H1 (cell line): ENCODE measurements around the gene APEX2. TPM values are rescaled to one million over a fixed set of nuclear protein-coding genes. Genes with fewer than 3 reads are reported as not detected.

Experiments
- CTCF ChIA-PET: fragments of 300-600 bp; sonication (Branson Sonifier 250); formaldehyde crosslinking; loops from one replicate; lab custom pipeline; 2021; ENCODE audit not compliant: partially characterized antibody; lab: Charles Lee
- POLR2A ChIA-PET: fragments of 300-600 bp; sonication (Branson Sonifier 250); formaldehyde crosslinking; loops from one replicate; lab custom pipeline; 2021; ENCODE audit warnings: inconsistent platforms; ENCODE audit not compliant: partially characterized antibody; lab: Charles Lee
- DNase-seq, 2 experiments: peaks; one replicate each; pipeline versions ENCODE4 v3.0.0 to v3.0.0-alpha.2; 2010 to 2022; ENCODE audit warnings: low spot score in 2 of 2, low read depth in 1 of 2, mixed read lengths in 1 of 2
- FAIRE-seq: peaks from 2 replicates; lab custom pipeline; 2011; peaks lifted over from hg19 to GRCh38; lab: Jason Lieb, UNC
- H2AFZ ChIP-seq: 2 replicates; pipeline ENCODE4 v1.8.1; 2012; ENCODE audit warnings: low read length, inconsistent platforms
- H2AK5ac ChIP-seq: 2 replicates; pipeline ENCODE4 v1.6.1; 2013; ENCODE audit warnings: low read depth, low read length
- H2BK120ac ChIP-seq: replicated peaks from 2 replicates; pipeline ENCODE3; 2013; ENCODE audit warnings: low read depth, low read length, inconsistent platforms
- H2BK12ac ChIP-seq: 2 replicates; pipeline ENCODE4 v1.6.1; 2013; ENCODE audit warnings: low read depth, low read length
- H2BK15ac ChIP-seq: 2 replicates; pipeline ENCODE4 v1.6.1; 2013; ENCODE audit warnings: low read length
- H2BK20ac ChIP-seq: 2 replicates; pipeline ENCODE4 v1.6.1; 2013; ENCODE audit warnings: low read length
- H2BK5ac ChIP-seq: 2 replicates; pipeline ENCODE4 v1.6.1; 2013; ENCODE audit warnings: low read depth, low read length
- H3K14ac ChIP-seq: 2 replicates; pipeline ENCODE4 v1.6.1; 2013; ENCODE audit warnings: inconsistent platforms; ENCODE audit not compliant: insufficient read length
- H3K18ac ChIP-seq: 2 replicates; pipeline ENCODE4 v1.6.1; 2013; ENCODE audit warnings: low read length; ENCODE audit errors: extremely low read depth
- H3K23ac ChIP-seq: 2 replicates; pipeline ENCODE4 v1.6.1; 2013; ENCODE audit warnings: inconsistent platforms; ENCODE audit not compliant: insufficient read length
- H3K23me2 ChIP-seq: 2 replicates; pipeline ENCODE4 v1.6.1; 2013; ENCODE audit warnings: low read depth, low read length
- H3K27ac ChIP-seq: 2 replicates; pipeline ENCODE4 v1.6.1; 2011; ENCODE audit warnings: low read depth, low read length, inconsistent platforms
- H3K27me3 ChIP-seq, 4 experiments: replicated peaks in 1 of 4; 1 replicate in 1 of 4; 2 replicates in 3 of 4; pipeline versions ENCODE4 v1.6.1 to v1.8.1; 2011 to 2013; ENCODE audit warnings: low read length in 3 of 4, mild to moderate bottlenecking in 3 of 4, inconsistent platforms in 2 of 4, mixed read lengths in 2 of 4, moderate library complexity in 1 of 4; ENCODE audit not compliant: control insufficient read depth in 3 of 4, insufficient read depth in 3 of 4; ENCODE audit errors: extremely low read depth in 1 of 4
- H3K36me3 ChIP-seq, 4 experiments: 2 replicates each; pipeline versions ENCODE4 v1.6.1 to v1.8.1; 2011 to 2013; ENCODE audit warnings: mild to moderate bottlenecking in 4 of 4, low read length in 3 of 4, moderate library complexity in 2 of 4, control low read depth in 1 of 4, inconsistent platforms in 1 of 4; ENCODE audit not compliant: insufficient read depth in 4 of 4, control insufficient read depth in 2 of 4
- H3K4ac ChIP-seq: replicated peaks from 2 replicates; pipeline ENCODE3; 2013; ENCODE audit warnings: low read length, low read depth, mixed read lengths, inconsistent platforms; ENCODE audit not compliant: insufficient read length
- H3K4me1 ChIP-seq, 4 experiments: replicated peaks in 1 of 4; 1 replicate in 1 of 4; 2 replicates in 3 of 4; pipeline versions ENCODE4 v1.6.1 to v1.8.1; 2011 to 2013; ENCODE audit warnings: low read length in 3 of 4, inconsistent platforms in 2 of 4, mixed read lengths in 1 of 4; ENCODE audit not compliant: insufficient read depth in 4 of 4, control insufficient read depth in 3 of 4
- H3K4me2 ChIP-seq, 2 experiments: 2 replicates each; pipeline versions ENCODE4 v1.6.1 to v1.8.1; 2011 to 2013; ENCODE audit warnings: low read depth in 2 of 2, low read length in 2 of 2, control low read depth in 1 of 2, inconsistent platforms in 1 of 2, mild to moderate bottlenecking in 1 of 2; ENCODE audit not compliant: insufficient read depth in 1 of 2
- H3K4me3 ChIP-seq, 4 experiments: fragments of 200-600, 300-600 bp in 1 of 4; sonication (generic), shearing (Covaris generic), sonication (Bioruptor Twin) in 1 of 4; 2 replicates each; pipeline versions ENCODE4 v1.5.1 to v1.8.1; 2011 to 2016; ENCODE audit warnings: low read length in 4 of 4, low read depth in 3 of 4, control low read depth in 2 of 4, inconsistent platforms in 2 of 4, mild to moderate bottlenecking in 2 of 4, mixed read lengths in 1 of 4, moderate library complexity in 1 of 4; ENCODE audit not compliant: insufficient read depth in 2 of 4; ENCODE audit errors: extremely low read depth in 1 of 4
- H3K56ac ChIP-seq: replicated peaks from 2 replicates; pipeline ENCODE3; 2013; ENCODE audit warnings: low read depth, mild to moderate bottlenecking, mixed read lengths, low read length, inconsistent platforms; ENCODE audit not compliant: insufficient read length
- H3K79me1 ChIP-seq: 2 replicates; pipeline ENCODE4 v1.6.1; 2013; ENCODE audit warnings: low read depth, low read length, control low read depth
- H3K79me2 ChIP-seq, 2 experiments: 2 replicates each; pipeline versions ENCODE4 v1.6.1 to v1.8.1; 2012 to 2013; ENCODE audit warnings: low read length in 2 of 2, mild to moderate bottlenecking in 2 of 2, inconsistent platforms in 1 of 2; ENCODE audit not compliant: insufficient read depth in 2 of 2, control insufficient read depth in 1 of 2
- H3K9ac ChIP-seq, 4 experiments: replicated peaks in 1 of 4; 1 replicate in 1 of 4; 2 replicates in 3 of 4; pipeline versions ENCODE4 v1.6.1 to v1.8.1; 2011 to 2013; ENCODE audit warnings: low read depth in 3 of 4, low read length in 3 of 4, control low read depth in 2 of 4, mild to moderate bottlenecking in 2 of 4, moderate library complexity in 2 of 4, inconsistent platforms in 1 of 4; ENCODE audit errors: extremely low read depth in 1 of 4
- H3K9me3 ChIP-seq, 2 experiments: 2 replicates each; pipeline versions ENCODE4 v1.6.1 to v1.8.1; 2012 to 2013; ENCODE audit warnings: mild to moderate bottlenecking in 2 of 2, moderate library complexity in 2 of 2, control low read depth in 1 of 2, inconsistent platforms in 1 of 2, low read depth in 1 of 2, low read length in 1 of 2, mixed read lengths in 1 of 2; ENCODE audit not compliant: insufficient read depth in 2 of 2
- H4K20me1 ChIP-seq, 2 experiments: replicated peaks in 1 of 2; 2 replicates each; pipeline versions ENCODE3 to v1.8.1; 2011 to 2013; ENCODE audit warnings: inconsistent platforms in 2 of 2, low read length in 2 of 2, mild to moderate bottlenecking in 1 of 2; ENCODE audit not compliant: insufficient read depth in 2 of 2, control insufficient read depth in 1 of 2
- H4K5ac ChIP-seq: 2 replicates; pipeline ENCODE4 v1.6.1; 2013; ENCODE audit warnings: low read length, low read depth, mixed read lengths, inconsistent platforms; ENCODE audit not compliant: insufficient read length
- H4K8ac ChIP-seq: 2 replicates; pipeline ENCODE4 v1.8.0; 2013; ENCODE audit warnings: mild to moderate bottlenecking, moderate library complexity, low read length, inconsistent platforms; ENCODE audit not compliant: insufficient read depth; ENCODE audit errors: extremely low read depth
- H4K91ac ChIP-seq: replicated peaks from 2 replicates; pipeline ENCODE3; 2013; ENCODE audit warnings: low read length, mixed read lengths, inconsistent platforms; ENCODE audit not compliant: insufficient read length
- ATF2 ChIP-seq: IDR thresholded peaks from 2 replicates; pipeline ENCODE4 v1.6.1; 2012; ENCODE audit warnings: low read length, inconsistent platforms
- CEBPB ChIP-seq: IDR thresholded peaks from 2 replicates; pipeline ENCODE4 v1.6.1; 2012; ENCODE audit warnings: low read depth, low read length
- CHD2 ChIP-seq: IDR thresholded peaks from 2 replicates; pipeline ENCODE4 v1.6.1; 2012; ENCODE audit warnings: low read length, improper control_type of control experiment
- EGR1 ChIP-seq: IDR thresholded peaks from 2 replicates; pipeline ENCODE4 v1.6.1; 2011; ENCODE audit warnings: low read depth, low read length, borderline replicate concordance
- FOSL1 ChIP-seq: IDR thresholded peaks from 2 replicates; pipeline ENCODE4 v1.6.1; 2011; ENCODE audit warnings: mild to moderate bottlenecking, low read depth, low read length, moderate library complexity; ENCODE audit not compliant: insufficient read depth
- MAX ChIP-seq: IDR thresholded peaks from 2 replicates; pipeline ENCODE4 v1.6.1; 2012; ENCODE audit warnings: inconsistent platforms
- POLR2A ChIP-seq, 2 experiments: IDR thresholded peaks; 1 replicate in 1 of 2; 2 replicates in 1 of 2; pipeline ENCODE4 v1.6.1; 2011; ENCODE audit warnings: low read depth in 2 of 2, low read length in 2 of 2, mild to moderate bottlenecking in 2 of 2; ENCODE audit errors: control extremely low read depth in 1 of 2
- POLR2AphosphoS5 ChIP-seq: IDR thresholded peaks from 2 replicates; pipeline ENCODE4 v1.6.1; 2011; ENCODE audit warnings: low read depth, low read length
- SAP30 ChIP-seq: fragments of 300-600 bp; sonication (generic); IDR thresholded peaks from 2 replicates; pipeline ENCODE4 v1.7.1; 2012; ENCODE audit warnings: low read length, moderate library complexity, mild to moderate bottlenecking, inconsistent platforms; ENCODE audit not compliant: insufficient read depth, insufficient replicate concordance
- SIRT6 ChIP-seq: IDR thresholded peaks from one replicate; pipeline ENCODE4 v1.7.1; 2012; ENCODE audit warnings: low read length, inconsistent platforms
- SP1 ChIP-seq: IDR thresholded peaks from 2 replicates; pipeline ENCODE4 v1.6.1; 2011; ENCODE audit warnings: low read depth, low read length
- USF2 ChIP-seq: IDR thresholded peaks from 2 replicates; pipeline ENCODE4 v1.6.1; 2011; ENCODE audit warnings: low read length, improper control_type of control experiment
- YY1 ChIP-seq: IDR thresholded peaks from 2 replicates; pipeline ENCODE4 v1.6.1; 2011; ENCODE audit warnings: low read depth, mild to moderate bottlenecking, low read length
- WGBS, 2 experiments: shearing (Covaris generic) in 1 of 2; methylation state at CpG; one replicate each; pipeline versions ENCODE4 v1.1.6 to v1.1.7; 2013 to 2015; ENCODE audit warnings: low lambda C conversion rate in 2 of 2, mixed read lengths in 2 of 2, inconsistent platforms in 1 of 2, low coverage in 1 of 2, missing lambda C conversion rate in 1 of 2; ENCODE audit not compliant: insufficient replicate concordance in 2 of 2, insufficient coverage in 1 of 2, insufficient read length in 1 of 2; ENCODE audit errors: extremely low coverage in 1 of 2, missing lambda C conversion rate in 1 of 2; 5-methylcytosine and 5-hydroxymethylcytosine counted together
- polyA plus RNA-seq, 7 experiments: library from polyadenylated mRNA; depleted of rRNA in 3 of 7; stranded (reverse) in 5 of 7; unstranded in 2 of 7; fragments of >200 nt in 5 of 7; fragments of 200-250 nt in 2 of 7; gene quantifications; 1 replicate in 5 of 7; 2 replicates in 1 of 7; 4 replicates in 1 of 7; pipeline versions ENCODE4 v1.2.1 to v1.2.3, GENCODE V29; 2011 to 2013; ENCODE audit warnings: missing spikeins in 2 of 7, mixed read lengths in 2 of 7
- total RNA-seq: library from RNA; stranded (reverse); fragmentation: NEBNext Ultra II Directional; extraction: Animal tissue kit (Norgen Biotek cat#: 25700); gene quantifications from 2 replicates; pipeline ENCODE4 v1.2.1, GENCODE V29; 2021

APEX2 gene
- total and polyA plus RNA-seq, 2 of the 8 experiments (the other 6 are each of a cell fraction or from before 2014, with no cell fraction given), result 18.9 to 36.4 TPM

- no peak for FAIRE-seq
- Histone ChIP-seq H3K27me3 (no peaks in the 10 kb centered on the region), H3K14ac (no peak overlapping the region), H3K9me3 (no peaks in the 10 kb centered on the region), H2BK5ac (no peak overlapping the region), H4K5ac (no peak overlapping the region), H3K18ac (no peak overlapping the region), H3K4me3 (no peak overlapping the region), H3K9ac (no peak overlapping the region), H3K4me2 (no peak overlapping the region), H2AK5ac (no peak overlapping the region), H3K27ac (no peak overlapping the region), H2BK15ac (no peak overlapping the region), H4K91ac (no peak overlapping the region), H2BK20ac (no peak overlapping the region), H2BK120ac (no peak overlapping the region), H3K79me1 (no peaks in the 10 kb centered on the region), H3K79me2 (no peaks in the 10 kb centered on the region), H3K56ac (no peak overlapping the region), H3K23me2 (no peaks in the 10 kb centered on the region), H2AFZ (no peak overlapping the region), H3K36me3 (no peaks in the 10 kb centered on the region), H2BK12ac (no peak overlapping the region), H3K23ac (no peak overlapping the region), H3K4me1 (peaks cover 0 to 3% (median 0%) of the 10 kb centered on the region in 4 experiments; a peak in 1 of 7 replicates), H3K4ac (no peak overlapping the region), H4K8ac (no peak overlapping the region), H4K20me1 (no peaks in the 10 kb centered on the region)
- no peak for DNase-seq
- WGBS, 2 experiments, result 83 to 100% methylated on average over 1 to 2 of the region's 2 CpGs
- ChIA-PET CTCF (no interaction called here), POLR2A (no interaction called here)
- TF ChIP-seq FOSL1 (no peak), POLR2A (IDR thresholded peaks at IDR 0.05; ENCODE audit: control extremely low read depth in 1 of 2, low read depth in 2 of 2, low read length in 2 of 2) (no peak), CHD2 (no peak), MAX (no peak), YY1 (no peak), ATF2 (no peak), USF2 (no peak), POLR2AphosphoS5 (no peak), EGR1 (no peak), CEBPB (no peak), SP1 (no peak), SIRT6 (no peak), SAP30 (no peak)
These were observed 26.7 kb downstream of the APEX2 start for GRCh38 chrX:55026840-55027239.
